ENCODE data around the gene LRMDA. TPM values are rescaled to one million over a fixed set of nuclear protein-coding genes. Genes with fewer than 3 reads are reported as not detected.

Gene LRMDA
- total RNA-seq, 1 experiment from 2014 or later: 4.8 TPM

DNA sequence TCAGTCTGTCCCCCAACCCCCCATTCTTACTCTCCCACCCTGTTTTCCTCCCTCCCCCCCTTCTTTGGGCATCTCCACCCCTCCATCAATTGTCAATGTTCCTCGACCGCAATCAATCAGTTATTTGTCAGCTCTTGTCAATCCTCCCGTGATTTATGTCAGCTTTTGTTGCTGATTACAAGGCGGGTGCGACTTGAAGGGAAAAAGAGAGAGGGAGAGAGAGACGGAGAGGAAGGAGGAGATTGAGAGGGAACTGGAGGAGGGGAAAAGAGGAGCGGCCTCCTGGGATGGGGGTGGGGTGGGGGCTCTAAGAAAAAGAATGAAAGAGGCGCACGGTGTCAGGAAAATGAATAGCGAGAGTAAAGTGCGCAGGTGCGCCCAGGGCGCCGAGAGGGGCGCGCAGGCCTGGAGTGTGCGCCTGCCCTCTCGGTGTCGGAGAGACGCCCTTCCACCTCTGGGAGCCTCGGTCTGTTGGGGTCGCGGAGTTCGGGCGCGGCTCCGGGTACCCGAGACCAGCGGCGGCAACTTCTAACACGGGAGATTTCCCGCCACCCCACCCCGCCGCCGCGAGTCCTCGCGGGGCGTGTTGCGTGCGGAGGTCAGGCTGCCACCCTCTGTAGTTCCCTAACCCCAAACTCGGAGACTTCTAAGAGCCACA is 28.8 kb upstream of the LRMDA start:
- Histone ChIP-seq H3K4me1 (ENCODE audit: control insufficient read depth in 1 of 2, insufficient read depth in 2 of 2, low read length in 2 of 2) (peaks cover 27 to 60% of the 10 kb centered on the region in 2 experiments; a peak in 3 of 4 replicates), H4K20me1 (ENCODE audit: insufficient read depth) (no peaks in the 10 kb centered on the region), H2AFZ (ENCODE audit: low read depth, low read length, poor library complexity, severe bottlenecking) (peak overlapping the region; percentile 88), H3K9me3 (ENCODE audit: control insufficient read depth in 1 of 2, insufficient read depth in 1 of 2, low read depth in 1 of 2, low read length in 2 of 2) (no peaks in the 10 kb centered on the region), H3K4me2 (ENCODE audit: low read length) (peak overlapping the region; percentile 100), H3K79me2 (ENCODE audit: insufficient read depth, low read length) (peaks cover 44% of the 10 kb centered on the region), H3K27me3 (ENCODE audit: insufficient read depth, low read length) (no peaks in the 10 kb centered on the region), H3K27ac (ENCODE audit: low read depth, low read length) (peak overlapping the region; percentile 97), H3K4me3 (replicated peaks in 1 of 2; ENCODE audit: low read depth in 1 of 2, low read length in 2 of 2) (peak overlapping the region; percentile 93 to 96), H3K36me3 (ENCODE audit: control insufficient read depth in 1 of 2, insufficient read depth in 2 of 2, low read length in 2 of 2) (peaks cover 0 to 12% of the 10 kb centered on the region in 2 experiments; a peak in 2 of 4 replicates), H3K9ac (ENCODE audit: low read length) (peak overlapping the region; percentile 92), H3K9me2 (ENCODE audit: insufficient read depth) (no peaks in the 10 kb centered on the region)
- ATAC-seq: peak; percentile 17
- RAD21 ChIA-PET (ENCODE audit: low non-redundant PET in 1 of 2, low total read pairs in 2 of 2, uncharacterized antibody in 2 of 2, unreplicated experiment in 2 of 2): interaction anchor here (1.2 kb wide), 2 partner anchors 167 to 507 kb away, joined by 3 to 4 read pairs; partner anchors contain the start of gene COMTD1 (in 1 of the 2)
- POLR2A ChIA-PET: interaction anchor here (0.7 to 2.0 kb wide), 9 partner anchors 9 to 883 kb away, joined by 3 to 17 read pairs (median 4); no protein-coding TSS in a partner anchor
- no peak for TF ChIP-seq SIN3A (IDR thresholded peaks at IDR 0.05; ENCODE audit: low read depth)
- no peak for TF ChIP-seq EZH2phosphoT487 (IDR thresholded peaks at IDR 0.05; ENCODE audit: borderline replicate concordance)
- TF ChIP-seq CEBPB (IDR thresholded peaks at IDR 0.05; ENCODE audit: low read depth): no peak
- peak; percentile 54 for TF ChIP-seq TCF7L2 (IDR thresholded peaks at IDR 0.05; ENCODE audit: borderline replicate concordance, extremely low read depth, insufficient read depth, insufficient read length)
- TF ChIP-seq ZFX (IDR thresholded peaks at IDR 0.05): 0 out of 2 replicates have a peak, but pooled peaks have one; percentile 33
- no peak for TF ChIP-seq EGR1 (IDR thresholded peaks at IDR 0.05; ENCODE audit: low read depth)
- TF ChIP-seq RAD21 (IDR thresholded peaks at IDR 0.05; ENCODE audit: low read depth): no peak
- TF ChIP-seq, protein P1, sequence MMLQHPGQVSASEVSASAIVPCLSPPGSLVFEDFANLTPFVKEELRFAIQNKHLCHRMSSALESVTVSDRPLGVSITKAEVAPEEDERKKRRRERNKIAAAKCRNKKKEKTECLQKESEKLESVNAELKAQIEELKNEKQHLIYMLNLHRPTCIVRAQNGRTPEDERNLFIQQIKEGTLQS (IDR thresholded peaks at IDR 0.05): no peak
- TF ChIP-seq, protein P2, sequence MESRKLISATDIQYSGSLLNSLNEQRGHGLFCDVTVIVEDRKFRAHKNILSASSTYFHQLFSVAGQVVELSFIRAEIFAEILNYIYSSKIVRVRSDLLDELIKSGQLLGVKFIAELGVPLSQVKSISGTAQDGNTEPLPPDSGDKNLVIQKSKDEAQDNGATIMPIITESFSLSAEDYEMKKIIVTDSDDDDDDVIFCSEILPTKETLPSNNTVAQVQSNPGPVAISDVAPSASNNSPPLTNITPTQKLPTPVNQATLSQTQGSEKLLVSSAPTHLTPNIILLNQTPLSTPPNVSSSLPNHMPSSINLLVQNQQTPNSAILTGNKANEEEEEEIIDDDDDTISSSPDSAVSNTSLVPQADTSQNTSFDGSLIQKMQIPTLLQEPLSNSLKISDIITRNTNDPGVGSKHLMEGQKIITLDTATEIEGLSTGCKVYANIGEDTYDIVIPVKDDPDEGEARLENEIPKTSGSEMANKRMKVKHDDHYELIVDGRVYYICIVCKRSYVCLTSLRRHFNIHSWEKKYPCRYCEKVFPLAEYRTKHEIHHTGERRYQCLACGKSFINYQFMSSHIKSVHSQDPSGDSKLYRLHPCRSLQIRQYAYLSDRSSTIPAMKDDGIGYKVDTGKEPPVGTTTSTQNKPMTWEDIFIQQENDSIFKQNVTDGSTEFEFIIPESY (IDR thresholded peaks at IDR 0.05; ENCODE audit: extremely low read depth, insufficient replicate concordance, low read length): no peak
- no peak for TF ChIP-seq FOSL1 (IDR thresholded peaks at IDR 0.05; ENCODE audit: low read depth)
- no peak for DNase-seq (ENCODE audit: low read depth, low spot score)
- BruUV-seq (replicated peaks): no TSS peak
- intact Hi-C loops (cut with micrococcal nuclease): loop anchor here (1.0 to 5.0 kb wide), 3 partner anchors 508 to 700 kb away; no protein-coding TSS in a partner anchor
- CTCF ChIA-PET: interaction anchor here (0.7 to 2.2 kb wide), 10 partner anchors 16 to 1712 kb away, joined by 3 to 21 read pairs (median 3); no protein-coding TSS in a partner anchor

Measured in HCT116 (cell line).